ENCODE measurements around the gene SORBS2. TPM values are rescaled to one million over a fixed set of nuclear protein-coding genes. Genes with fewer than 3 reads are reported as not detected.

SORBS2 gene
- total and polyA plus RNA-seq, 7 donors, result 7.9 to 1,032 (median 849) TPM

- no peak overlapping the region for H3K4me3 ChIP-seq
- TF ChIP-seq EP300 (IDR thresholded peaks at IDR 0.05), result no peak
- TF ChIP-seq POLR2AphosphoS5 (IDR thresholded peaks at IDR 0.05), result no peak
- no peak for TF ChIP-seq CTCF (IDR thresholded peaks at IDR 0.05)
- no peak for TF ChIP-seq POLR2A (IDR thresholded peaks at IDR 0.05)
- H3K9me3 ChIP-seq, result no peaks in the 10 kb centered on the region
- 2 to 43% methylated on average over 1 of the region's 1 CpG for WGBS, 2 donors
- DNase-seq, result no peak
- H3K36me3 ChIP-seq, result no peaks in the 10 kb centered on the region
- intact Hi-C loops (cut with DNase I), result no loop called here
- no peaks in the 10 kb centered on the region for H3K27me3 ChIP-seq
- no peak overlapping the region for H3K27ac ChIP-seq
- no peaks in the 10 kb centered on the region for H3K4me1 ChIP-seq
These were observed 14.4 kb upstream of the SORBS2 start for GRCh38 chr4:185826381-185826780.

GRCh38 chr4:185825737-185826136, 13.7 kb upstream of the SORBS2 start:
- no peaks in the 10 kb centered on the region for H3K36me3 ChIP-seq
- no peak for TF ChIP-seq EP300 (IDR thresholded peaks at IDR 0.05)
- TF ChIP-seq POLR2A (IDR thresholded peaks at IDR 0.05), result no peak
- TF ChIP-seq POLR2AphosphoS5 (IDR thresholded peaks at IDR 0.05), result no peak
- no peak for TF ChIP-seq CTCF (IDR thresholded peaks at IDR 0.05)
- no peak overlapping the region for H3K27ac ChIP-seq
- H3K9me3 ChIP-seq, result no peaks in the 10 kb centered on the region
- WGBS, 2 donors, result 59 to 78% methylated on average over 6 of the region's 6 CpGs
- intact Hi-C loops (cut with DNase I), result no loop called here
- H3K4me1 ChIP-seq, result peaks cover 0 to 4% (median 1%) of the 10 kb centered on the region in 4 donors
- no peaks in the 10 kb centered on the region for H3K27me3 ChIP-seq
- no peak for DNase-seq
- no peak overlapping the region for H3K4me3 ChIP-seq

GRCh38 chr4:185822791-185823190, 10.8 kb upstream of the SORBS2 start:
- H3K4me3 ChIP-seq, result no peak overlapping the region
- no peak for TF ChIP-seq POLR2AphosphoS5 (IDR thresholded peaks at IDR 0.05)
- no peak for TF ChIP-seq CTCF (IDR thresholded peaks at IDR 0.05)
- TF ChIP-seq POLR2A (IDR thresholded peaks at IDR 0.05), result no peak
- TF ChIP-seq EP300 (IDR thresholded peaks at IDR 0.05), result no peak
- H3K36me3 ChIP-seq, result no peaks in the 10 kb centered on the region
- no peak for DNase-seq
- no peaks in the 10 kb centered on the region for H3K9me3 ChIP-seq
- H3K27me3 ChIP-seq, result no peaks in the 10 kb centered on the region
- H3K27ac ChIP-seq, result no peak overlapping the region
- peaks cover 0 to 13% (median 8%) of the 10 kb centered on the region in 4 donors for H3K4me1 ChIP-seq
- 78 to 85% methylated on average over 10 of the region's 10 CpGs for WGBS, 2 donors
- intact Hi-C loops (cut with DNase I), result no loop called here

GRCh38 chr4:185821029-185821419, 9.0 kb upstream of the SORBS2 start:
- intact Hi-C loops (cut with DNase I), result no loop called here
- WGBS, 2 donors, result 88 to 95% methylated on average over 11 of the region's 11 CpGs
- DNase-seq, result no peak
- H3K4me3 ChIP-seq, result no peak overlapping the region
- TF ChIP-seq POLR2A (IDR thresholded peaks at IDR 0.05) (no peak), POLR2AphosphoS5 (IDR thresholded peaks at IDR 0.05) (no peak), EP300 (IDR thresholded peaks at IDR 0.05) (no peak), CTCF (IDR thresholded peaks at IDR 0.05) (no peak)
- no peaks in the 10 kb centered on the region for H3K36me3 ChIP-seq
- H3K4me1 ChIP-seq, result peaks cover 0 to 29% (median 15%) of the 10 kb centered on the region in 4 donors
- peak overlapping the region in 3 of 4 donors; percentile 64 to 72 (median 72) for H3K27ac ChIP-seq
- H3K27me3 ChIP-seq, result no peaks in the 10 kb centered on the region
- no peaks in the 10 kb centered on the region for H3K9me3 ChIP-seq
